Mucosa of descending colon (tissue), 3 donors: ENCODE measurements around the gene ACTA2. TPM values are rescaled to one million over a fixed set of nuclear protein-coding genes. Genes with fewer than 3 reads are reported as not detected.

Source experiments
- ATAC-seq: fragments of 200-7000 bp; cut with Tn5 transposase; one replicate; pipeline ENCODE4 v1.9.1; 2020; ENCODE audit warnings: mild to moderate bottlenecking, moderate library complexity
- DNase-seq, 3 donors: peaks; one replicate each; pipeline ENCODE4 v3.0.0-alpha.2; 2020
- H3K36me3 ChIP-seq: fragments of 200-600 bp; one replicate; pipeline ENCODE4 v1.8.0; 2021; ENCODE audit warnings: low read depth, mild to moderate bottlenecking
- H3K4me1 ChIP-seq: fragments of 200-600 bp; one replicate; pipeline ENCODE4 v1.8.0; 2021; ENCODE audit warnings: low read depth, mild to moderate bottlenecking
- H3K4me3 ChIP-seq: fragments of 200-600 bp; one replicate; pipeline ENCODE4 v1.8.0; 2021; ENCODE audit warnings: mild to moderate bottlenecking
- H3K9me3 ChIP-seq: fragments of 200-600 bp; one replicate; pipeline ENCODE4 v1.8.0; 2021; ENCODE audit warnings: mild to moderate bottlenecking
- CTCF ChIP-seq: fragments of 200-600 bp; IDR thresholded peaks from one replicate; pipeline ENCODE4 v1.8.0; 2022; ENCODE audit warnings: antibody characterized with exemption, mild to moderate bottlenecking
- intact Hi-C, 2 donors: fragments of 100-400 bp; cut with DNase I in 1 of 2; cut with micrococcal nuclease in 1 of 2; formaldehyde crosslinking; loops; one replicate each; pipeline versions ENCODE4 v1.11.0 to v1.11.1; 2022; cut with DNase I, micrococcal nuclease
- total RNA-seq, 3 donors: library from RNA; stranded (reverse); fragmentation: NEBNext Ultra II Directional in 2 of 3; extraction: Animal tissue kit (Norgen Biotek cat#: 25700) in 2 of 3; gene quantifications; one replicate each; pipeline versions ENCODE4 v1.2.1 to v1.2.4, GENCODE V29; 2021 to 2023
- donor health status: DM: no; HTN: no; CAD: no; lungs with moderate emphysema.
- donor health status: DM: no; HTN: no; CAD: no.
- donor health status: DM: no; HTN: yes; CAD: no.

ACTA2 gene
- total RNA-seq, 3 donors from 2014 or later: 80.6 to 920 (median 253) TPM

GRCh38 chr10:88990384-88991160, 38.0 kb upstream of the ACTA2 start, which contains the start of gene FAS:
Gene FAS, plus strand, starts transcription at chr10:88990798. Its CDS starts 79 bp downstream, at chr10:88990877.
- ATAC-seq: peak; percentile 87
- H3K9me3 ChIP-seq: no peaks in the 10 kb centered on the region
- H3K36me3 ChIP-seq: no peaks in the 10 kb centered on the region
- peak; percentile 85 to 90 (median 88) for DNase-seq
- H3K4me3 ChIP-seq: peak within 1 kb of the TSS; percentile 92
- intact Hi-C loops: no loop called here
- H3K4me1 ChIP-seq: peaks cover 28% of the 10 kb centered on the region
- no peak for TF ChIP-seq CTCF

- Histone ChIP-seq H3K4me1 (peaks cover 22% of the 10 kb centered on the region), H3K4me3 (peak overlapping the region; percentile 92), H3K9me3 (no peaks in the 10 kb centered on the region), H3K36me3 (no peaks in the 10 kb centered on the region)
- intact Hi-C loops: loop anchor here in 1 of 2 donors (5.0 kb wide), 1 partner anchor 53 kb away; no protein-coding TSS in a partner anchor
- TF ChIP-seq CTCF: no peak
- DNase-seq (no peak), ATAC-seq (peak; percentile 48)
These were observed 37.3 kb upstream of the ACTA2 start for GRCh38 chr10:88989824-88990383.

- DNase-seq (no peak), ATAC-seq (no peak)
- no peaks in the 10 kb centered on the region for H3K36me3 ChIP-seq
- no peak for TF ChIP-seq CTCF
- peaks cover 19% of the 10 kb centered on the region for H3K4me1 ChIP-seq
- no peak overlapping the region for H3K4me3 ChIP-seq
- intact Hi-C loops: loop anchor here in 1 of 2 donors (5.0 kb wide), 1 partner anchor 52 kb away; no protein-coding TSS in a partner anchor
- H3K9me3 ChIP-seq: no peaks in the 10 kb centered on the region
These were observed 36.9 kb upstream of the ACTA2 start for GRCh38 chr10:88989423-88989822.

GRCh38 chr10:88987840-88988239, 35.3 kb upstream of the ACTA2 start:
- intact Hi-C loops: loop anchor here in 1 of 2 donors (5.0 kb wide), 1 partner anchor 51 kb away; no protein-coding TSS in a partner anchor
- no peaks in the 10 kb centered on the region for H3K9me3 ChIP-seq
- no peaks in the 10 kb centered on the region for H3K36me3 ChIP-seq
- TF ChIP-seq CTCF: no peak
- no peak overlapping the region for H3K4me3 ChIP-seq
- DNase-seq (no peak), ATAC-seq (no peak)
- H3K4me1 ChIP-seq: peaks cover 22% of the 10 kb centered on the region

GRCh38 chr10:88987243-88987725, 34.7 kb upstream of the ACTA2 start:
- TF ChIP-seq CTCF: no peak
- no peak for ATAC-seq
- Histone ChIP-seq H3K9me3 (no peaks in the 10 kb centered on the region), H3K36me3 (no peaks in the 10 kb centered on the region), H3K4me1 (peaks cover 17% of the 10 kb centered on the region), H3K4me3 (no peak overlapping the region)
- intact Hi-C loops: loop anchor here in 1 of 2 donors (5.0 kb wide), 1 partner anchor 50 kb away; no protein-coding TSS in a partner anchor
- no peak for DNase-seq
